HCT116 (cell line): ENCODE measurements around the gene GPATCH11.

Experiments used
- CEBPB ChIP-seq: IDR thresholded peaks from 2 replicates; pipeline ENCODE4 v1.6.1; 2012; ENCODE audit warnings: low read depth
- CTCF ChIP-seq, 3 experiments: fragments of 200-600 bp in 1 of 3; sonication (generic) in 1 of 3; IDR thresholded peaks in 2 of 3; conservative IDR thresholded peaks in 1 of 3; 2 replicates each; pipeline ENCODE4 v1.5.1; 2012 to 2017; ENCODE audit warnings: low read depth in 2 of 3, low read length in 2 of 3, antibody characterized with exemption in 1 of 3, borderline replicate concordance in 1 of 3, control low read depth in 1 of 3, mild to moderate bottlenecking in 1 of 3, mixed read lengths in 1 of 3, mixed run types in 1 of 3, moderate library complexity in 1 of 3; ENCODE audit not compliant: insufficient read depth in 1 of 3
- EGR1 ChIP-seq: IDR thresholded peaks from 2 replicates; pipeline ENCODE4 v1.6.1; 2012; ENCODE audit warnings: low read depth
- EZH2 ChIP-seq: fragments of 200-600 bp; sonication (generic); IDR thresholded peaks from 2 replicates; pipeline ENCODE4 v1.6.1; 2017; ENCODE audit warnings: antibody characterized with exemption, mixed run types
- FOSL1 ChIP-seq: IDR thresholded peaks from 2 replicates; pipeline ENCODE4 v1.6.1; 2012; ENCODE audit warnings: low read depth
- POLR2A ChIP-seq: IDR thresholded peaks from 2 replicates; pipeline ENCODE4 v1.7.0; 2011; ENCODE audit warnings: borderline replicate concordance; ENCODE audit not compliant: insufficient read depth, insufficient read length; ENCODE audit errors: extremely low read depth
- POLR2AphosphoS5 ChIP-seq: IDR thresholded peaks from 2 replicates; pipeline ENCODE4 v1.6.1; 2011; ENCODE audit warnings: mild to moderate bottlenecking, low read depth, low read length, moderate library complexity
- RAD21 ChIP-seq: IDR thresholded peaks from 2 replicates; pipeline ENCODE4 v1.6.1; 2012; ENCODE audit warnings: low read depth, mild to moderate bottlenecking
- REST ChIP-seq: IDR thresholded peaks from 2 replicates; pipeline ENCODE4 v1.6.1; 2012; ENCODE audit warnings: low read depth
- ZNF274 ChIP-seq: fragments of 200-500 bp; sonication (Bioruptor generic); IDR thresholded peaks from 2 replicates; pipeline ENCODE4 v1.6.1; 2014; ENCODE audit warnings: mild to moderate bottlenecking, low read depth, low read length, inconsistent platforms
- TF ChIP-seq, protein P1 (sequence below): IDR thresholded peaks from 2 replicates; pipeline ENCODE4 v1.6.1; 2012

DNA sequence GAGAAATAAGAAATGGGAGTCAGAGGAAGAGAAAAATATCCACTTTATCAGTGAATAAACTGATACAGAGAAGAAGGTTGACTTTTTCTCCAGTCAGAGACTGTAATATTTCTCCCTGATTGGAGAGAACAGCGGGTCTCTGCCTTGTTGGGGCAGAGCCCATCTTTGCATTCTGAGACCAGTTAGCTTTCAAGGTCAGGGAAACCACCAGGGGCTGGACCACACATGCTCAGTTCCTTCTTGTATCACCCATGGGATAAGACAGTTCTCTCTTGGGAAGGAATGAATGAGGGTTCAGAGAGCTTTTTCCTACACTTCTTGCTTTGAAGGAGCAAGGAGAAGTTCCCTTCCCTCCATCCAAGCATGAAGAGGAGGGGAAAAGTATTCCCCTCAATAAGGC is 12.2 kb downstream of the GPATCH11 start:
- TF ChIP-seq EZH2 = no peak
- no peak for TF ChIP-seq POLR2AphosphoS5
- TF ChIP-seq POLR2A = no peak
- TF ChIP-seq CTCF (IDR thresholded peaks at IDR 0.05 in 2 of 3, conservative IDR thresholded peaks at IDR 0.05 in 1 of 3; ENCODE audit: borderline replicate concordance in 1 of 3, insufficient read depth in 1 of 3, low read depth in 2 of 3, low read length in 2 of 3) = no peak
- TF ChIP-seq FOSL1 = no peak
- no peak for TF ChIP-seq REST
- TF ChIP-seq CEBPB = no peak
- TF ChIP-seq ZNF274 = no peak
- TF ChIP-seq, protein P1, sequence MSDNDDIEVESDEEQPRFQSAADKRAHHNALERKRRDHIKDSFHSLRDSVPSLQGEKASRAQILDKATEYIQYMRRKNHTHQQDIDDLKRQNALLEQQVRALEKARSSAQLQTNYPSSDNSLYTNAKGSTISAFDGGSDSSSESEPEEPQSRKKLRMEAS = no peak
- TF ChIP-seq RAD21 = no peak
- TF ChIP-seq EGR1 = no peak
